ENCODE results near the gene FKBP5.
"Not testable (repeated sequence)": the region's sequence is repeated elsewhere in the genome, so short reads cannot be mapped to it uniquely, and the experiment has no call there.

FKBP5 gene

DNA sequence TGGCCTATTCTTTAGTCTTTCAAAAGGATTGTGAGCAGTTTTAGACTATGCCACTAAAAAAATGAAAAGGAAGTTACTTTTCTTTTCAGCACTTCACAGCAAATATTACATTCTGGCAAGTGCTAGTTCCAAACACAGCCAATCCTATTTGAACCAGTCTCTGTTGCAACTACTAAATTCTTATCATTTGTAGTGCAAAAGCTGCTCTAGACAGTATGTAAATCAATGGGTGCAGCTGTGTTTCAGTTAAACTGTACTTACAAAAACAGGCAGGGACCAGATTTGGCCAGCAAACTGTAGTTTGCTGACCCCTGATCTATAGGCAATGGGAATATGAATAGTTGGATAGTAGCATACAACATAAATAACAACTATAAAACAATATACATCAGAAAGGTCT is 107.9 kb downstream of the FKBP5 start:
- DNase-seq, result no peak

- DNase-seq, result no peak
Measured at GRCh38 chr6:35576682-35577081, 112.0 kb downstream of the FKBP5 start.

DNA sequence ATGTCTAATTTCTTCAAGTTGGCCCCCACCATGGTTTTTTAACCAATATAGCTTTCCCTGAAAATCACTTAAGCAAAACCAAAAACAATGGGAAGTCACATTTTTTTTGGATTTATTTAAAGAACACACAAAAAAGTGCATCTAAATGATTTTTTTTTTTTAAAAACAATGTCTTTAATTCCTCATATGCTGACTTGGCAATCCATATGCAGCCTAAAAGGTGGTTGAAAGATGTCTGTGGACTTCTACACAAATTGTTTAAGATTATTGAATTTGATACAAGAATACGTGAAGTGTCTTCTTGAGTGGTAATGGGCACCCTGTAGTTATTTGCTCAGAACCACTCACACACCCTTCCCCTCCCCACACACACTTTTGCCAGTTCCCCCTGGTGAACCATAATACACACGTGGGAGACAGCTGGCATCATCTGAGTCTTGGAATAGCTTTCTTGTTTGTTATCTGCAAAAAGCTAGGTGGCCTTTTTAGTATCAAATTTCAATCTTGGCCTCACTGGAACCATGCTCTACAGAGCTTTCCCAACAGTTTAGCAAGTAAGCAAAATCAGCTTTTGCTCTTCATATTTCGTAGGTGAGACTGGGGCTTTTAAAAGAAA is 115.1 kb downstream of the FKBP5 start:
- no peak for DNase-seq

DNA sequence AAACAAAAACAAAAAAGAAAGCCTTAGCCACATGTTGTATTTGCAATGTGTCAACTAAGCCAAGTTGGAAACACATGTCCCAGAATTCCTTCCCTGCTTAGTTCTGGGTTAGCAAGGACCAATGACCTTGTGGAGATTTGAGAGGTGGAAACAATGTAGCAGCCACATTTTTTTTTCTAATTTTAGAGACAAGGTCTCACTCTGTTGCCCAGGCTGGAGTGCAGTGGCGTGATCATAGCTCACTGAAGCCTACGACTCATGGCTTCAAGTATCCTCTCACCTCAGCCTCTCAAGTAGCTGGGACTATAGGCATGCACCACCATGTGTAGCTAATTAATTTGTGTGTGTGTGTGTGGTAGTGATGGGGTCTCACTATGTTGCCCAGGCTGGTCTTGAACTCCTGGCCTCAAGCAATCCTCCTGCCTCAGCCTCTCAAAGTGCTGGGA is 117.8 kb downstream of the FKBP5 start:
- DNase-seq, result not testable (repeated sequence)

- peak; percentile 85 for DNase-seq
Measured at GRCh38 chr6:35569011-35569461, 119.7 kb downstream of the FKBP5 start.

- DNase-seq, result no peak
Measured at GRCh38 chr6:35566794-35567193, 121.9 kb downstream of the FKBP5 start.

DNA sequence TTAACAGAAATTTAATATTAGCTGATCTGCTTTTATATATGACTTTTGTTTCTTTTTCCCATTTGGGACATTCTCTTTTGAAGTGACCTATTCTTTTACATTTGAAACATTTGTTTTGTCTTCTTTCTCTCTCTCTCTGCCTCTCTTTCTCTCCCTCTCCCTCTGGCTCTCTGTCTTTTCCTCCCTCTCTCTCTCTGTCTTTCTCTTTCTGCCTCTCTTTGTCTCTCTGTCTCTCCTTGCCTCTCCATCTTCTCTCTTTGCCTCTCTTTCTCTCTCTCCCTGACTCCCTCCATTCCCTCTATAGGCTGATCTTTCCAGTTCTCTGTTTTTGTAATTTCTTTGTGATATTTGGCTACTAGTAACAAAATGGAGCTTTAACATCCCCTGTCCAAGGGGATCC is 124.0 kb downstream of the FKBP5 start:
- no peak for DNase-seq

DNA sequence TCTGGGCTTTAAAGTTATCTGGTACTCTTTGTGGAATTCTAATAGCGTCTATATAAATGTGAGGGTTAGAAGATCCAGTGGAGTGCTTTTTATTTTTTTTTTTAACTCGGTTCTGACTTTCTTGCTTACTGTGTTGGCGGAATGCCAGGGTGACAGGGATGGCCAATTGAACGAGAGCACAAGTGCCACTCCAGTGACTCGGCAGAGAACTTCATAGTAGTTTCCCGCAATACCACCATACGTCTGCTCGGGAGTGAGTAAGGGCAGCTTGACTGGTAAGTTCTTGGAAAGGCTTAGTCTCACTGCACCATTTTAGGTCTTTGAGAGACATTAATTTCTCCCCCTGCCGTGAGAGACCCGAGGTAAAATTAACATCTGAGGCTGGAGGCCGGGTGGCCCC is 126.7 kb downstream of the FKBP5 start:
- no peak for DNase-seq

GRCh38 chr6:35561113-35561512 is 127.6 kb downstream of the FKBP5 start:
- no peak for DNase-seq

DNA sequence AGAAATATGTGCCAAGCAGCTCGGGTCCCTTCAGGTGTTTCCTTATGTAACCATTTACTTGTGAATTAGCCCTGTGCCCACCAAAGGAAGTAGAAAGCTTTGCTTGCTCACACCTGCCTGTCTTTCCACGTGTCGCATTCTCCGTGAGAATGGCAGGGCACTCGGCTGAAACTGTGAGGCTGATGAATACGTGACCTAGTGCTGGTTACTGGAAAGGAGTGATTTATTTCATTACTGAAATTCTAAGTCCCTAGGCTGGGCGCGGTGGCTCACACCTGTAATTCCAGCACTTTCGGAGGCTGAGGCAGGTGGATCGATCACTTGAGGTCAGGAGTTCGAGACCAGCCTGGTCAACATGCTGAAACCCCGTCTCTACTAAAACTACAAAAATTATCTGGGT is 130.1 kb downstream of the FKBP5 start:
- no peak for DNase-seq

- no peak for DNase-seq
Measured at GRCh38 chr6:35557239-35557638, 131.5 kb downstream of the FKBP5 start.

GRCh38 chr6:35554811-35555210 is 133.9 kb downstream of the FKBP5 start:
- no peak for DNase-seq

- no peak for DNase-seq
Measured at GRCh38 chr6:35553315-35553714, 135.4 kb downstream of the FKBP5 start.

DNA sequence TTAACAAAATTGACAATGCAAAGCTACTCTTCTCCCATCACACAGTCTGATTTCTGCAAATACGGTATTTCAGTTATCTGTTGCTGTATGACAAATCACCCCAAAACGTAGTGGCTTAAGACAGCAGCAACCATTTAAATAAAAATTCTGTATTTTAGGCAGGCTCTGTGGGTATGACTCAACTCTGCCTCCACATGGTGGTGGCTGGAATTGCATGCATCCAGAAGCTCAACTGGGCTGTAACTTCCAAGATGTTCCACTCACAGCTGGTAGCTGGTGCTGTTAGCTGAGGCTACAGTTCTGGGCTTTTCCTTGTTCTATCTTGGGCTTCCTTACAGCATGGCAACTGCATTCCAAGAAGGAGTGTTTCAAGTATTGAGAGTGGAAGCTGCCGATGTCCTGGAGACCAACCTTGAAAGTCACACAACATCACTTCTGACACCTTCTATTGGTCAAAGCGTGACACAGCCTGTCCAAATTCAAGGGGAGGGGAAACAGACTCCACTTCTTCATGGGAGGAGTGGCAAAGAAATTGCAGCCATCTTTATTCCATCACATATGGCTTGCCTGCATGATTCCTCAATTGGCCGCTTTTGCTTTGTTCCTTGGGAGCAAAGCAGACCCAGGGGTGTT is 136.3 kb downstream of the FKBP5 start:
- peak; percentile 17 for DNase-seq

GRCh38 chr6:35550437-35550836 is 138.3 kb downstream of the FKBP5 start:
- no peak for DNase-seq

- DNase-seq, result no peak
Measured at GRCh38 chr6:35547676-35548075, 141.0 kb downstream of the FKBP5 start.

- no peak for DNase-seq
Measured at GRCh38 chr6:35544769-35545361, 143.8 kb downstream of the FKBP5 start.

- no peak for DNase-seq
Measured at GRCh38 chr6:35543459-35544193, 145.1 kb downstream of the FKBP5 start.

DNA sequence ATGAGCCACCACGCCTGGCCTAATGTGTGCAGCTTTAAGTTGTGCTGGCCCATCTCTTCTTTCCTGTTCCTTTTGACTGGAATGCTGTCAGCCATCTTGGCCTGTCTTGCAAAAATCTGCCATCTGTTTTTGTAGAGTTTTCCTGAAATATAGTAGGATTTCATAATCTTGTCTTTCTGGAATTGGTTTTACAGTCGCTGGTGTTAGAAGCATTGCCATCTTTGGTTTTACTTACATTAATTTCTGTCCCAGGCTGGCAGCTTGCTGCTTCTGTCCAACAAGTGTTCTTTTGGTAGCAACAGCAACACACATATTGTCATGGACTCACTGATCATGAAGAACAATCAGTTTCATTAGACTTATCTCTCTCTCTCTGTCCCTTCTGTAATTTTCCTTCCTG is 146.9 kb downstream of the FKBP5 start:
- no peak for DNase-seq

DNA sequence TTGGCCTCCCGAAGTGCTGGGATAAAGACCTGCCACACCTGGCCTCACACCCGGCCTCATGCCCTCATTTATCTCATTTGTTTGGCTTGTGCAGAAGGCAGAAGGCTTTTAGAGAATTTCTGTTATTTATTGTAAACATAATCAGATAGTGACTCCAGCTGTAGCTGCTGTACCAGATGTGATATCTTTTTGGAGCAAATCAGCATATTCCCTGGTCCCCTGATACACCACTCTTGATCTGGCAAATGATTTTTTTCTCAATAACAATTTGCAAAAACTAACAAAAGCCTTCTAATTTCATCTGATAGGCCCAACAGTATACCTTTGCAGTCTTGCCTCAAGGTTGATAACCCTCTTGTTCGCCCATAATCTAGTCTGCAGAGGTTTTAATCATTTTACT is 149.5 kb downstream of the FKBP5 start:
- DNase-seq, result no peak

DNA sequence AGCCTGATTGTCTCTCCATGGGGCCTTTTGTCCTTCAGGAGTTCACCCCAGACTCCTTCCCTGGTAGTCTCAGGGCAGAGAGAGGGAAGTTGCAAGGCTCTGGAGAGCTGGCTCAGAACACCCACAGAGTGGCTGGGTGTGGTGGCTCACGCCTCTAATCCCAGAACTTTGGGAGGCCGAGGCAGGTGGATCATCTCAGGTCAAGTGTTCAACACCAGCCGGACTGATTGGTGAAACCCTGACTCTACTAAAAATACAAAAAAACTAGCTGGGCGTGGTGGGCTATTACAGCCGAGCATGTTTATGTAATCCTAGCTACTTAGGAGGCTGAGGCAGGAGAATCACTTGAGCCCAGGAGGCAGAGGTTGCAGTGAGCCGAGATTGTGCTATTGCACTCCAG is 152.9 kb downstream of the FKBP5 start:
- DNase-seq, result not testable (repeated sequence)

GRCh38 chr6:35534407-35535170 is 154.1 kb downstream of the FKBP5 start:
- peak; percentile 15 for DNase-seq

GRCh38 chr6:35533981-35534380 is 154.7 kb downstream of the FKBP5 start:
- no peak for DNase-seq
